RWPE2 (cell line): ENCODE results near the gene TRAF3IP1.
A peak's percentile ranks its signal among the peaks of the same experiment; 100 is the strongest.

Source experiments
- ATAC-seq: fragments of 200-7000 bp; cut with Tn5 transposase; 3 replicates; pipeline ENCODE4 v1.9.1; 2021; ENCODE audit warnings: low read depth
- DNase-seq: peaks from one replicate; pipeline ENCODE4 v3.0.0-alpha.2; 2020; ENCODE audit warnings: low spot score
- H3K27ac ChIP-seq: fragments of 450-650 bp; 2 replicates; pipeline ENCODE4 v1.5.1; 2017; ENCODE audit warnings: mild to moderate bottlenecking; ENCODE audit not compliant: poor library complexity, severe bottlenecking
- H3K27me3 ChIP-seq: fragments of 250-450 bp; sonication (Bioruptor Pico); 2 replicates; pipeline ENCODE4 v1.5.1; 2021; ENCODE audit warnings: mild to moderate bottlenecking, moderate library complexity; ENCODE audit not compliant: insufficient read depth, poor library complexity, severe bottlenecking
- H3K36me3 ChIP-seq: fragments of 250-450 bp; sonication (Bioruptor Pico); 2 replicates; pipeline ENCODE4 v1.5.1; 2020; ENCODE audit warnings: low read depth, mild to moderate bottlenecking, moderate library complexity
- H3K4me1 ChIP-seq: fragments of 250-450 bp; sonication (Bioruptor Pico); 2 replicates; pipeline ENCODE4 v1.5.1; 2021; ENCODE audit warnings: mild to moderate bottlenecking, moderate library complexity; ENCODE audit not compliant: insufficient read depth, poor library complexity, severe bottlenecking
- H3K4me3 ChIP-seq: fragments of 250-450 bp; sonication (Bioruptor Pico); 2 replicates; pipeline ENCODE4 v1.5.1; 2021; ENCODE audit warnings: mild to moderate bottlenecking, moderate library complexity; ENCODE audit not compliant: severe bottlenecking
- H3K9me3 ChIP-seq: fragments of 250-450 bp; sonication (Bioruptor Pico); 2 replicates; pipeline ENCODE4 v1.5.1; 2021; ENCODE audit warnings: mild to moderate bottlenecking, moderate library complexity; ENCODE audit not compliant: severe bottlenecking
- CTCF ChIP-seq: fragments of 450-650 bp; IDR thresholded peaks from one replicate; pipeline ENCODE4 v1.5.1; 2017; ENCODE audit warnings: mild to moderate bottlenecking, moderate library complexity; ENCODE audit not compliant: poor library complexity, severe bottlenecking

TRAF3IP1 gene

GRCh38 chr2:238302751-238303150, 17.6 kb upstream of the TRAF3IP1 start:
- ATAC-seq (no peak), DNase-seq (no peak)
- no peaks in the 10 kb centered on the region for H3K4me1 ChIP-seq

GRCh38 chr2:238304116-238304515, 16.2 kb upstream of the TRAF3IP1 start:
- Histone ChIP-seq H3K27me3 (no peaks in the 10 kb centered on the region), H3K4me1 (no peaks in the 10 kb centered on the region), H3K4me3 (no peak overlapping the region), H3K36me3 (no peaks in the 10 kb centered on the region), H3K9me3 (no peaks in the 10 kb centered on the region), H3K27ac (no peak overlapping the region)
- ATAC-seq, result no peak
- no peak for DNase-seq
- TF ChIP-seq CTCF, result no peak

More at GRCh38 chr2:238302751-238303150, 17.6 kb upstream of the TRAF3IP1 start:
- Histone ChIP-seq H3K27ac (no peak overlapping the region), H3K27me3 (no peaks in the 10 kb centered on the region), H3K9me3 (no peaks in the 10 kb centered on the region), H3K36me3 (no peaks in the 10 kb centered on the region), H3K4me3 (no peak overlapping the region)
- no peak for TF ChIP-seq CTCF

- no peak overlapping the region for H3K27ac ChIP-seq
- H3K9me3 ChIP-seq, result no peaks in the 10 kb centered on the region
- peak; percentile 46 for TF ChIP-seq CTCF
- no peak for DNase-seq
- H3K27me3 ChIP-seq, result no peaks in the 10 kb centered on the region
- H3K4me3 ChIP-seq, result no peak overlapping the region
- peak; percentile 61 for ATAC-seq
- no peaks in the 10 kb centered on the region for H3K36me3 ChIP-seq
- no peaks in the 10 kb centered on the region for H3K4me1 ChIP-seq
Measured at GRCh38 chr2:238305092-238305862, 15.0 kb upstream of the TRAF3IP1 start.

- ATAC-seq, result no peak
- Histone ChIP-seq H3K27me3 (no peaks in the 10 kb centered on the region), H3K36me3 (no peaks in the 10 kb centered on the region), H3K4me3 (no peak overlapping the region), H3K27ac (no peak overlapping the region), H3K9me3 (no peaks in the 10 kb centered on the region), H3K4me1 (no peaks in the 10 kb centered on the region)
- no peak for TF ChIP-seq CTCF
- DNase-seq, result no peak
Measured at GRCh38 chr2:238305965-238306671, 14.2 kb upstream of the TRAF3IP1 start.

GRCh38 chr2:238306672-238306998, 13.7 kb upstream of the TRAF3IP1 start:
- H3K4me3 ChIP-seq, result no peak overlapping the region

More at GRCh38 chr2:238306672-238306998, 13.7 kb upstream of the TRAF3IP1 start:
- no peak for ATAC-seq
- H3K36me3 ChIP-seq, result no peaks in the 10 kb centered on the region
- TF ChIP-seq CTCF, result no peak
- no peaks in the 10 kb centered on the region for H3K9me3 ChIP-seq
- H3K27ac ChIP-seq, result no peak overlapping the region
- no peak for DNase-seq
- no peaks in the 10 kb centered on the region for H3K4me1 ChIP-seq
- no peaks in the 10 kb centered on the region for H3K27me3 ChIP-seq
